ENCODE measurements around the gene MSL2. TPM values are rescaled to one million over a fixed set of nuclear protein-coding genes. Genes with fewer than 3 reads are reported as not detected.

Gene MSL2
- polyA plus RNA-seq, 1 donor (not counting 4 experiments of a cell fraction or from before 2014, with no cell fraction given), result 9.5 TPM

GRCh38 chr3:136194409-136195257 is 1.5 kb downstream of the MSL2 start:
- Histone ChIP-seq H3K9me1 (ENCODE audit: control insufficient read depth, extremely low read depth, insufficient read depth, low read length) (no peaks in the 10 kb centered on the region), H3K36me3 (ENCODE audit: control insufficient read depth in 2 of 2, extremely low read depth in 1 of 2, insufficient read depth in 2 of 2, low read length in 2 of 2) (no peaks in the 10 kb centered on the region), H3K4me1 (ENCODE audit: control insufficient read depth, extremely low read depth, insufficient read depth, low read length) (peaks cover 20% of the 10 kb centered on the region), H3K4me3 (ENCODE audit: control insufficient read depth in 2 of 3, extremely low read depth in 1 of 3, insufficient read depth in 2 of 3, low read depth in 1 of 3, low read length in 3 of 3) (peak overlapping the region; percentile 79 to 95 (median 93)), H3K9ac (ENCODE audit: control insufficient read depth, extremely low read depth, insufficient read depth, low read length) (peak overlapping the region; percentile 95), H2AFZ (ENCODE audit: control insufficient read depth, low read length) (no peak overlapping the region), H4K20me1 (ENCODE audit: control insufficient read depth, extremely low read depth, insufficient read depth, low read length) (peaks cover 27% of the 10 kb centered on the region), H3K79me2 (ENCODE audit: control insufficient read depth, insufficient read depth, low read length) (peaks cover 60% of the 10 kb centered on the region), H3K27me3 (ENCODE audit: control insufficient read depth, extremely low read depth, insufficient read depth, low read length) (no peaks in the 10 kb centered on the region), H3K4me2 (ENCODE audit: control insufficient read depth, extremely low read depth, insufficient read depth, low read depth, low read length) (peak overlapping the region; percentile 79), H3K9me3 (ENCODE audit: control insufficient read depth, low read depth, low read length) (no peaks in the 10 kb centered on the region), H3K27ac (ENCODE audit: control insufficient read depth, insufficient read depth, low read length) (peak overlapping the region; percentile 93)
- no peak for FAIRE-seq
- no peak for DNase-seq (ENCODE audit: low read depth, low spot score)
- dilution Hi-C loops (cut with MboI; ENCODE audit: extremely low pct_ligation_motif_present, low sequenced_read_pairs), result loop anchor here (25.0 kb wide), 1 partner anchor 143 kb away; no protein-coding TSS in a partner anchor
- no peak for TF ChIP-seq CTCF (optimal IDR thresholded peaks at IDR 0.05 in 1 of 3, IDR thresholded peaks at IDR 0.05 in 1 of 3, conservative IDR thresholded peaks at IDR 0.05 in 1 of 3; ENCODE audit: extremely low read depth in 1 of 3, insufficient read depth in 2 of 3, low read length in 3 of 3)
- no peak for TF ChIP-seq EZH2 (IDR thresholded peaks at IDR 0.05; ENCODE audit: low read length)

DNA sequence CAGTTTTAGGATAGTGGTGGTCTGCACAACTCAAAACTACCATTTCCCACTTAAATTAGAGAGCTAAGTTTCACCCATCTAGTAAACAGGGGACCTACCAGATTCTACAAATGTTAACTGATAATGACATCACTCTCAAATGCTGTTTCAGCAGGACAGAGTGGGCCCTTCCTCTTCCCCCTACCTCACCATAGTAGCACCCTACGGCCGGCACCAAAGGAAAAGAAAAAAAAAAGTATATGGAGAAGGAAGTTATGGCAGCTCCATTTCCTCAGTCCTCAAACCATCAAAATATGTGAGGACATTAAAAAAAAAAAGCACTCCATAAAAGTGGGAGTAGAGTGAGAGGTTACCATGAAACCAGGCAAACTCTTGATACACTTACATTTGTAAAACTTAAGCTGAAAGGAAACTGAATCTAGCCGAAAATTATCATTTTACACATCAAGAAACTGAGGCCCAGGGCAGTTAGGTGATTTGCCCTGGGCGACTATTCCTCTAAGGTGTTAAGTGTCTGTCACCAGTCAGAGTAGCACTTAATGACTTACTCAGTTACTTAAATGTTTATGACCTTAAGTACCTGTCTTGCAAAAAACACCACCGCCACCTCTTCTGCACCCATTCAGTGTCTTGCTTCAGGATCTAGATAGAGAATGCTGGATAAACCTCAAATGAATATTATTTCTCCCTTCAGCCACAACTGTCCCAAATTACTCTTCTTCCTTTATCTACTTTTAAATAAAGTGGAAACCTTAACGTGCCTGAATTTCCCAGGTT is 2.7 kb downstream of the MSL2 start:
- dilution Hi-C loops (cut with MboI; ENCODE audit: extremely low pct_ligation_motif_present, low sequenced_read_pairs), result loop anchor here (25.0 kb wide), 1 partner anchor 144 kb away; no protein-coding TSS in a partner anchor
- Histone ChIP-seq H3K9ac (ENCODE audit: control insufficient read depth, extremely low read depth, insufficient read depth, low read length) (peak overlapping the region; percentile 95), H3K9me3 (ENCODE audit: control insufficient read depth, low read depth, low read length) (no peaks in the 10 kb centered on the region), H3K79me2 (ENCODE audit: control insufficient read depth, insufficient read depth, low read length) (peaks cover 72% of the 10 kb centered on the region), H3K4me1 (ENCODE audit: control insufficient read depth, extremely low read depth, insufficient read depth, low read length) (peaks cover 23% of the 10 kb centered on the region), H4K20me1 (ENCODE audit: control insufficient read depth, extremely low read depth, insufficient read depth, low read length) (peaks cover 27% of the 10 kb centered on the region), H3K4me2 (ENCODE audit: control insufficient read depth, extremely low read depth, insufficient read depth, low read depth, low read length) (peak overlapping the region; percentile 79), H2AFZ (ENCODE audit: control insufficient read depth, low read length) (no peak overlapping the region), H3K27me3 (ENCODE audit: control insufficient read depth, extremely low read depth, insufficient read depth, low read length) (no peaks in the 10 kb centered on the region), H3K36me3 (ENCODE audit: control insufficient read depth in 2 of 2, extremely low read depth in 1 of 2, insufficient read depth in 2 of 2, low read length in 2 of 2) (no peaks in the 10 kb centered on the region), H3K4me3 (ENCODE audit: control insufficient read depth in 2 of 3, extremely low read depth in 1 of 3, insufficient read depth in 2 of 3, low read depth in 1 of 3, low read length in 3 of 3) (peak overlapping the region; percentile 79 to 95 (median 93)), H3K9me1 (ENCODE audit: control insufficient read depth, extremely low read depth, insufficient read depth, low read length) (peaks cover 3% of the 10 kb centered on the region), H3K27ac (ENCODE audit: control insufficient read depth, insufficient read depth, low read length) (peak overlapping the region; percentile 93)
- no peak for DNase-seq (ENCODE audit: low read depth, low spot score)
- TF ChIP-seq EZH2 (IDR thresholded peaks at IDR 0.05; ENCODE audit: low read length), result no peak
- TF ChIP-seq CTCF (optimal IDR thresholded peaks at IDR 0.05 in 1 of 3, IDR thresholded peaks at IDR 0.05 in 1 of 3, conservative IDR thresholded peaks at IDR 0.05 in 1 of 3; ENCODE audit: extremely low read depth in 1 of 3, insufficient read depth in 2 of 3, low read length in 3 of 3), result no peak
- FAIRE-seq, result no peak

All from keratinocyte (primary cell).